H9 (cell line): ENCODE measurements around the gene P2RY12. TPM values are rescaled to one million over a fixed set of nuclear protein-coding genes. Genes with fewer than 3 reads are reported as not detected.

ENCODE experiments used
- DNase-seq: peaks from one replicate; pipeline ENCODE4 v3.0.0-alpha.2; 2017
- H2AFZ ChIP-seq: one replicate; pipeline ENCODE4 v1.6.1; 2013; ENCODE audit warnings: mild to moderate bottlenecking, low read length, control low read depth, moderate library complexity
- H2AK5ac ChIP-seq: 2 replicates; pipeline ENCODE4 v1.6.1; 2013; ENCODE audit warnings: low read length, control low read depth, mixed read lengths; ENCODE audit not compliant: insufficient read length
- H2BK120ac ChIP-seq: one replicate; pipeline ENCODE4 v1.6.1; 2013; ENCODE audit warnings: low read depth, mild to moderate bottlenecking, low read length, control low read depth, inconsistent platforms; ENCODE audit not compliant: poor library complexity, severe bottlenecking
- H2BK12ac ChIP-seq: 2 replicates; pipeline ENCODE4 v1.6.1; 2013; ENCODE audit warnings: low read length, control low read depth, mixed read lengths, low read depth; ENCODE audit not compliant: insufficient read length
- H2BK15ac ChIP-seq: 2 replicates; pipeline ENCODE4 v1.6.1; 2013; ENCODE audit warnings: low read depth, low read length, control low read depth
- H2BK20ac ChIP-seq: one replicate; pipeline ENCODE4 v1.6.1; 2013; ENCODE audit warnings: low read depth, mild to moderate bottlenecking, low read length, control low read depth, inconsistent platforms; ENCODE audit not compliant: poor library complexity, severe bottlenecking
- H2BK5ac ChIP-seq: 2 replicates; pipeline ENCODE4 v1.6.1; 2013; ENCODE audit warnings: low read length, control low read depth, mixed read lengths; ENCODE audit not compliant: insufficient read length
- H3K14ac ChIP-seq: 2 replicates; pipeline ENCODE4 v1.6.1; 2013; ENCODE audit warnings: low read length, control low read depth; ENCODE audit not compliant: insufficient read depth
- H3K18ac ChIP-seq: 2 replicates; pipeline ENCODE4 v1.6.1; 2013; ENCODE audit warnings: low read depth, mild to moderate bottlenecking, mixed read lengths, low read length, control low read depth; ENCODE audit not compliant: insufficient read length
- H3K23ac ChIP-seq: 2 replicates; pipeline ENCODE4 v1.6.1; 2013; ENCODE audit warnings: low read length, control low read depth, mixed read lengths, low read depth; ENCODE audit not compliant: insufficient read length
- H3K23me2 ChIP-seq: 2 replicates; pipeline ENCODE4 v1.6.1; 2013; ENCODE audit warnings: low read depth, mild to moderate bottlenecking, mixed read lengths, low read length, control low read depth; ENCODE audit not compliant: insufficient read length, poor library complexity, severe bottlenecking
- H3K27ac ChIP-seq: 2 replicates; pipeline ENCODE4 v1.5.1; 2013; ENCODE audit warnings: low read length, control low read depth, mixed read lengths, low read depth; ENCODE audit not compliant: insufficient read length
- H3K27me3 ChIP-seq: 2 replicates; pipeline ENCODE4 v1.6.1; 2013; ENCODE audit warnings: low read length, control low read depth, inconsistent platforms; ENCODE audit not compliant: insufficient read depth
- H3K4ac ChIP-seq: 2 replicates; pipeline ENCODE4 v1.6.1; 2013; ENCODE audit warnings: low read depth, mild to moderate bottlenecking, control low read depth, inconsistent platforms, low read length, moderate library complexity
- H3K4me1 ChIP-seq: 2 replicates; pipeline ENCODE4 v1.6.1; 2013; ENCODE audit warnings: low read length, control low read depth, inconsistent platforms; ENCODE audit not compliant: insufficient read depth
- H3K4me2 ChIP-seq: 2 replicates; pipeline ENCODE4 v1.6.1; 2013; ENCODE audit warnings: low read length, control low read depth, mixed read lengths; ENCODE audit not compliant: insufficient read length, insufficient read depth
- H3K56ac ChIP-seq: 2 replicates; pipeline ENCODE4 v1.6.1; 2013; ENCODE audit warnings: low read depth, mild to moderate bottlenecking, mixed read lengths, low read length, control low read depth; ENCODE audit not compliant: insufficient read length
- H3K79me1 ChIP-seq: 2 replicates; pipeline ENCODE4 v1.6.1; 2013; ENCODE audit warnings: low read depth, mild to moderate bottlenecking, moderate library complexity, low read length, control low read depth, inconsistent platforms; ENCODE audit not compliant: insufficient read depth, poor library complexity, severe bottlenecking
- H3K79me2 ChIP-seq: 2 replicates; pipeline ENCODE4 v1.6.1; 2013; ENCODE audit warnings: low read length, control low read depth, inconsistent platforms; ENCODE audit not compliant: insufficient read depth
- H3K9ac ChIP-seq: 2 replicates; pipeline ENCODE4 v1.6.1; 2013; ENCODE audit warnings: low read length, control low read depth, mixed read lengths; ENCODE audit not compliant: insufficient read length; ENCODE audit errors: extremely low read depth
- H3K9me3 ChIP-seq: one replicate; pipeline ENCODE4 v1.6.1; 2013; ENCODE audit warnings: low read depth, low read length, inconsistent platforms; ENCODE audit not compliant: control insufficient read depth
- H3T11ph ChIP-seq: one replicate; pipeline ENCODE4 v1.6.1; 2013; ENCODE audit warnings: mild to moderate bottlenecking, low read length, control low read depth, inconsistent platforms
- H4K20me1 ChIP-seq: one replicate; pipeline ENCODE4 v1.6.1; 2013; ENCODE audit not compliant: control insufficient read depth, insufficient read length, insufficient read depth
- H4K5ac ChIP-seq: 2 replicates; pipeline ENCODE4 v1.6.1; 2013; ENCODE audit warnings: low read depth, mild to moderate bottlenecking, mixed read lengths, low read length, control low read depth; ENCODE audit not compliant: insufficient read length
- H4K8ac ChIP-seq: replicated peaks from 2 replicates; pipeline ENCODE4 v1.6.1; 2013; ENCODE audit warnings: low read length, control low read depth, mixed read lengths, low read depth; ENCODE audit not compliant: insufficient read length
- H4K91ac ChIP-seq: 2 replicates; pipeline ENCODE4 v1.6.1; 2013; ENCODE audit warnings: low read depth, mild to moderate bottlenecking, moderate library complexity, mixed read lengths, low read length, control low read depth; ENCODE audit not compliant: insufficient read length
- H3K27ac Mint-ChIP-seq, 3 experiments: 2 replicates in 2 of 3; 3 replicates in 1 of 3; pipeline ENCODE4 v1.8.0; 2020 to 2021; ENCODE audit warnings: mixed read lengths in 3 of 3, mild to moderate bottlenecking in 1 of 3, moderate library complexity in 1 of 3
- H3K27me3 Mint-ChIP-seq: 2 replicates; pipeline ENCODE4 v1.8.0; 2021; ENCODE audit warnings: low read depth, mild to moderate bottlenecking, moderate library complexity, mixed read lengths
- H3K36me3 Mint-ChIP-seq, 3 experiments: 2 replicates in 2 of 3; 3 replicates in 1 of 3; pipeline ENCODE4 v1.8.0; 2020 to 2021; ENCODE audit warnings: low read depth in 3 of 3, mixed read lengths in 3 of 3; ENCODE audit not compliant: insufficient read depth in 1 of 3
- H3K4me1 Mint-ChIP-seq, 2 experiments: 2 replicates each; pipeline ENCODE4 v1.8.0; 2020; ENCODE audit warnings: mixed read lengths in 2 of 2
- H3K4me3 Mint-ChIP-seq, 2 experiments: 2 replicates in 1 of 2; 3 replicates in 1 of 2; pipeline ENCODE4 v1.8.0; 2020 to 2021; ENCODE audit warnings: mild to moderate bottlenecking in 2 of 2, mixed read lengths in 2 of 2, moderate library complexity in 1 of 2
- H3K9me3 Mint-ChIP-seq, 2 experiments: 2 replicates in 1 of 2; 3 replicates in 1 of 2; pipeline ENCODE4 v1.8.0; 2020; ENCODE audit warnings: mild to moderate bottlenecking in 2 of 2, mixed read lengths in 2 of 2, moderate library complexity in 1 of 2
- CTCF ChIP-seq: fragments of 200-600 bp; sonication (generic); conservative IDR thresholded peaks from 3 replicates; pipeline ENCODE4 v1.8.0; 2021; ENCODE audit warnings: antibody characterized with exemption, mild to moderate bottlenecking
- WGBS: extraction: QIAGEN DNeasy Blood & Tissue Kit; methylation state at CpG from one replicate; pipeline ENCODE4 v1.1.7; 2013; ENCODE audit warnings: missing lambda C conversion rate, low lambda C conversion rate, mixed read lengths; ENCODE audit not compliant: insufficient read length; ENCODE audit errors: extremely low coverage; 5-methylcytosine and 5-hydroxymethylcytosine counted together
- total RNA-seq: library from RNA; stranded (reverse); gene quantifications from 2 replicates; pipeline ENCODE4 v1.2.1, GENCODE V29; 2021

The P2RY12 gene
- total RNA-seq, 1 experiment from 2014 or later = not detected

GRCh38 chr3:151345859-151346258 is 38.7 kb downstream of the P2RY12 start:
- Histone ChIP-seq H4K8ac (no peak overlapping the region), H3K4me1 (peaks cover 4% of the 10 kb centered on the region), H4K20me1 (no peaks in the 10 kb centered on the region), H3K27ac (no peak overlapping the region), H3K23ac (no peak overlapping the region), H2BK5ac (no peak overlapping the region), H3T11ph (no peak overlapping the region), H3K27me3 (no peaks in the 10 kb centered on the region), H3K56ac (no peak overlapping the region), H2BK15ac (no peak overlapping the region), H2AFZ (no peak overlapping the region), H2BK12ac (no peak overlapping the region), H2BK20ac (no peak overlapping the region), H3K4me2 (no peak overlapping the region), H3K14ac (no peak overlapping the region), H3K79me2 (no peaks in the 10 kb centered on the region), H3K23me2 (no peaks in the 10 kb centered on the region), H4K5ac (no peak overlapping the region), H3K18ac (no peak overlapping the region), H4K91ac (no peak overlapping the region), H2AK5ac (no peak overlapping the region), H3K9ac (no peak overlapping the region), H3K9me3 (no peaks in the 10 kb centered on the region), H3K79me1 (no peaks in the 10 kb centered on the region), H2BK120ac (no peak overlapping the region), H3K4ac (no peak overlapping the region)
- H3K4me1 Mint-ChIP-seq = peaks cover 14 to 29% of the 10 kb centered on the region in 2 experiments
- no peaks in the 10 kb centered on the region for H3K36me3 Mint-ChIP-seq
- TF ChIP-seq CTCF = no peak
- no peaks in the 10 kb centered on the region for H3K9me3 Mint-ChIP-seq
- no CpG with 5 or more reads among the region's 2 CpGs for WGBS
- no peaks in the 10 kb centered on the region for H3K27me3 Mint-ChIP-seq
- no peak for DNase-seq
- no peak overlapping the region for H3K4me3 Mint-ChIP-seq
- no peak overlapping the region; a peak in 1 of 7 replicates for H3K27ac Mint-ChIP-seq
